WTC11 (cell line): ENCODE measurements around the gene DBN1. TPM values are rescaled to one million over a fixed set of nuclear protein-coding genes. Genes with fewer than 3 reads are reported as not detected.

Source experiments
- ATAC-seq: fragments of 200-7000 bp; cut with Tn5 transposase; 2 replicates; pipeline ENCODE4 v1.10.0; 2021; ENCODE audit warnings: mild to moderate bottlenecking, moderate library complexity
- CTCF ChIA-PET: fragments of 300-600 bp; sonication (Branson Sonifier 250); formaldehyde crosslinking; loops from one replicate; lab custom pipeline; 2021; ENCODE audit warnings: antibody characterized with exemption; lab: Charles Lee
- POLR2A ChIA-PET: fragments of 350-600 bp; sonication (Branson Sonifier 250); formaldehyde crosslinking; loops from one replicate; lab custom pipeline; 2021; ENCODE audit warnings: antibody characterized with exemption; lab: Charles Lee
- DNase-seq: peaks from one replicate; pipeline ENCODE4 v3.0.0; 2021; ENCODE audit warnings: low spot score
- H3K27ac Mint-ChIP-seq: 2 replicates; pipeline ENCODE4 v1.8.0; 2021; ENCODE audit warnings: mixed read lengths
- H3K27me3 Mint-ChIP-seq: 2 replicates; pipeline ENCODE4 v1.8.0; 2021; ENCODE audit warnings: low read depth, mild to moderate bottlenecking, moderate library complexity, mixed read lengths
- H3K36me3 Mint-ChIP-seq: 2 replicates; pipeline ENCODE4 v1.8.0; 2021; ENCODE audit warnings: mixed read lengths
- H3K4me1 Mint-ChIP-seq: 2 replicates; pipeline ENCODE4 v1.8.0; 2022; ENCODE audit warnings: mixed read lengths
- H3K4me3 Mint-ChIP-seq: 2 replicates; pipeline ENCODE4 v1.8.0; 2021; ENCODE audit warnings: mild to moderate bottlenecking, moderate library complexity, mixed read lengths
- H3K9me3 Mint-ChIP-seq: 2 replicates; pipeline ENCODE4 v1.8.0; 2021; ENCODE audit warnings: mixed read lengths
- AR ChIP-seq: fragments of 250-450 bp; sonication (Bioruptor Pico); IDR thresholded peaks from 2 replicates; pipeline ENCODE4 v1.9.0; 2021; ENCODE audit warnings: mild to moderate bottlenecking
- EMX1 ChIP-seq: fragments of 250-450 bp; sonication (Bioruptor Pico); IDR thresholded peaks from 2 replicates; pipeline ENCODE4 v1.8.0; 2021; ENCODE audit warnings: mild to moderate bottlenecking
- FOXK1 ChIP-seq: sonication (generic); formaldehyde crosslinking; IDR thresholded peaks from 2 replicates; pipeline ENCODE4 v1.8.0; 2022; ENCODE audit warnings: mild to moderate bottlenecking, moderate library complexity, missing genetic modification reagents
- FOXP1 ChIP-seq: sonication (generic); formaldehyde crosslinking; IDR thresholded peaks from 2 replicates; pipeline ENCODE4 v1.8.0; 2022; ENCODE audit warnings: missing genetic modification reagents, mild to moderate bottlenecking, moderate library complexity, borderline replicate concordance
- GTF2I ChIP-seq: fragments of 250-450 bp; sonication (Bioruptor Pico); conservative IDR thresholded peaks from 2 replicates; pipeline ENCODE4 v1.4.0; 2021; ENCODE audit warnings: mild to moderate bottlenecking
- JAZF1 ChIP-seq: fragments of 250-450 bp; sonication (Bioruptor Pico); IDR thresholded peaks from 2 replicates; pipeline ENCODE4 v1.9.0; 2021; ENCODE audit warnings: moderate library complexity, mild to moderate bottlenecking, inconsistent platforms
- KAT7 ChIP-seq: sonication (generic); formaldehyde crosslinking; IDR thresholded peaks from 2 replicates; pipeline ENCODE4 v1.8.1; 2023; ENCODE audit warnings: missing genetic modification reagents, mild to moderate bottlenecking, borderline replicate concordance
- NFATC4 ChIP-seq: fragments of 250-450 bp; sonication (Bioruptor Pico); IDR thresholded peaks from 2 replicates; pipeline ENCODE4 v1.9.0; 2021; ENCODE audit warnings: mild to moderate bottlenecking
- PRRX2 ChIP-seq: fragments of 250-450 bp; sonication (Bioruptor Pico); IDR thresholded peaks from 2 replicates; pipeline ENCODE4 v1.8.0; 2021; ENCODE audit warnings: mild to moderate bottlenecking
- RORB ChIP-seq: fragments of 250-450 bp; sonication (Bioruptor Pico); IDR thresholded peaks from 2 replicates; pipeline ENCODE4 v1.9.0; 2021; ENCODE audit warnings: mild to moderate bottlenecking
- SOX15 ChIP-seq: fragments of 250-450 bp; sonication (Bioruptor Pico); IDR thresholded peaks from 2 replicates; pipeline ENCODE4 v1.9.0; 2021; ENCODE audit warnings: mild to moderate bottlenecking
- ZNF317 ChIP-seq: sonication (generic); formaldehyde crosslinking; IDR thresholded peaks from 2 replicates; pipeline ENCODE4 v1.8.1; 2023; ENCODE audit warnings: low read depth, mild to moderate bottlenecking, moderate library complexity, missing genetic modification reagents, borderline replicate concordance
- ZNF423 ChIP-seq: fragments of 250-450 bp; sonication (Bioruptor Pico); IDR thresholded peaks from 2 replicates; pipeline ENCODE4 v2.1.2; 2022; ENCODE audit warnings: mild to moderate bottlenecking, moderate library complexity
- ZNF671 ChIP-seq: fragments of 250-450 bp; sonication (Bioruptor Pico); IDR thresholded peaks from 2 replicates; pipeline ENCODE4 v1.8.0; 2021; ENCODE audit warnings: mild to moderate bottlenecking
- total RNA-seq: library from RNA; stranded (reverse); gene quantifications from 3 replicates; pipeline ENCODE4 v1.2.3, GENCODE V29; 2021
- TF ChIP-seq, protein P1 (sequence below): sonication (generic); formaldehyde crosslinking; conservative IDR thresholded peaks from 2 replicates; pipeline ENCODE4 v1.8.1; 2023; ENCODE audit warnings: mild to moderate bottlenecking, low read depth, missing genetic modification reagents, moderate library complexity
- TF ChIP-seq, protein P2 (sequence below): sonication (generic); formaldehyde crosslinking; IDR thresholded peaks from 2 replicates; pipeline ENCODE4 v1.8.1; 2023; ENCODE audit warnings: mild to moderate bottlenecking, moderate library complexity, missing genetic modification reagents
- TF ChIP-seq, protein P3 (sequence below): fragments of 250-450 bp; sonication (Bioruptor Pico); IDR thresholded peaks from 2 replicates; pipeline ENCODE4 v1.8.0; 2021; ENCODE audit warnings: mild to moderate bottlenecking

The DBN1 gene
- total RNA-seq, 1 experiment from 2014 or later = 288 TPM

- TF ChIP-seq, protein P1, sequence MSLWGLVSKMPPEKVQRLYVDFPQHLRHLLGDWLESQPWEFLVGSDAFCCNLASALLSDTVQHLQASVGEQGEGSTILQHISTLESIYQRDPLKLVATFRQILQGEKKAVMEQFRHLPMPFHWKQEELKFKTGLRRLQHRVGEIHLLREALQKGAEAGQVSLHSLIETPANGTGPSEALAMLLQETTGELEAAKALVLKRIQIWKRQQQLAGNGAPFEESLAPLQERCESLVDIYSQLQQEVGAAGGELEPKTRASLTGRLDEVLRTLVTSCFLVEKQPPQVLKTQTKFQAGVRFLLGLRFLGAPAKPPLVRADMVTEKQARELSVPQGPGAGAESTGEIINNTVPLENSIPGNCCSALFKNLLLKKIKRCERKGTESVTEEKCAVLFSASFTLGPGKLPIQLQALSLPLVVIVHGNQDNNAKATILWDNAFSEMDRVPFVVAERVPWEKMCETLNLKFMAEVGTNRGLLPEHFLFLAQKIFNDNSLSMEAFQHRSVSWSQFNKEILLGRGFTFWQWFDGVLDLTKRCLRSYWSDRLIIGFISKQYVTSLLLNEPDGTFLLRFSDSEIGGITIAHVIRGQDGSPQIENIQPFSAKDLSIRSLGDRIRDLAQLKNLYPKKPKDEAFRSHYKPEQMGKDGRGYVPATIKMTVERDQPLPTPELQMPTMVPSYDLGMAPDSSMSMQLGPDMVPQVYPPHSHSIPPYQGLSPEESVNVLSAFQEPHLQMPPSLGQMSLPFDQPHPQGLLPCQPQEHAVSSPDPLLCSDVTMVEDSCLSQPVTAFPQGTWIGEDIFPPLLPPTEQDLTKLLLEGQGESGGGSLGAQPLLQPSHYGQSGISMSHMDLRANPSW (CRISPR knock-in tag) = no peak
- TF ChIP-seq, protein P2, sequence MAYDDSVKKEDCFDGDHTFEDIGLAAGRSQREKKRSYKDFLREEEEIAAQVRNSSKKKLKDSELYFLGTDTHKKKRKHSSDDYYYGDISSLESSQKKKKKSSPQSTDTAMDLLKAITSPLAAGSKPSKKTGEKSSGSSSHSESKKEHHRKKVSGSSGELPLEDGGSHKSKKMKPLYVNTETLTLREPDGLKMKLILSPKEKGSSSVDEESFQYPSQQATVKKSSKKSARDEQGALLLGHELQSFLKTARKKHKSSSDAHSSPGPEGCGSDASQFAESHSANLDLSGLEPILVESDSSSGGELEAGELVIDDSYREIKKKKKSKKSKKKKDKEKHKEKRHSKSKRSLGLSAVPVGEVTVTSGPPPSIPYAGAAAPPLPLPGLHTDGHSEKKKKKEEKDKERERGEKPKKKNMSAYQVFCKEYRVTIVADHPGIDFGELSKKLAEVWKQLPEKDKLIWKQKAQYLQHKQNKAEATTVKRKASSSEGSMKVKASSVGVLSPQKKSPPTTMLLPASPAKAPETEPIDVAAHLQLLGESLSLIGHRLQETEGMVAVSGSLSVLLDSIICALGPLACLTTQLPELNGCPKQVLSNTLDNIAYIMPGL = peak; percentile 29; the same call in 1 of the 2 replicates
- TF ChIP-seq ZNF317 (CRISPR knock-in tag) (no peak), RORB (CRISPR knock-in tag) (no peak), JAZF1 (CRISPR knock-in tag) (no peak), ZNF671 (0 out of 2 replicates have a peak, but pooled peaks have one; percentile 54), GTF2I (CRISPR knock-in tag) (peak; percentile 98), ZNF423 (CRISPR knock-in tag) (peak; percentile 52; the same call in 1 of the 2 replicates), FOXP1 (no peak), KAT7 (no peak), AR (peak; percentile 84; the same call in 1 of the 2 replicates)
- TF ChIP-seq, protein P3, sequence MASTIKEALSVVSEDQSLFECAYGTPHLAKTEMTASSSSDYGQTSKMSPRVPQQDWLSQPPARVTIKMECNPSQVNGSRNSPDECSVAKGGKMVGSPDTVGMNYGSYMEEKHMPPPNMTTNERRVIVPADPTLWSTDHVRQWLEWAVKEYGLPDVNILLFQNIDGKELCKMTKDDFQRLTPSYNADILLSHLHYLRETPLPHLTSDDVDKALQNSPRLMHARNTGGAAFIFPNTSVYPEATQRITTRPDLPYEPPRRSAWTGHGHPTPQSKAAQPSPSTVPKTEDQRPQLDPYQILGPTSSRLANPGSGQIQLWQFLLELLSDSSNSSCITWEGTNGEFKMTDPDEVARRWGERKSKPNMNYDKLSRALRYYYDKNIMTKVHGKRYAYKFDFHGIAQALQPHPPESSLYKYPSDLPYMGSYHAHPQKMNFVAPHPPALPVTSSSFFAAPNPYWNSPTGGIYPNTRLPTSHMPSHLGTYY = no peak
Observed at GRCh38 chr5:177497292-177498012, 24.0 kb upstream of the DBN1 start, which contains the start of gene PDLIM7 (continued).

GRCh38 chr5:177496727-177497291 lies 23.4 kb upstream of the DBN1 start:
- CTCF ChIA-PET = interaction anchor here (0.6 to 11.2 kb wide), 24 partner anchors 8 to 491 kb away, joined by 3 to 230 read pairs (median 5); partner anchors contain the start of genes DBN1, DDX41, DOK3 and GRK6
- ATAC-seq = peak; percentile 50
- Mint-ChIP-seq H3K27ac (peak overlapping the region; percentile 92; the same call in 1 of the 2 replicates), H3K27me3 (peaks cover 31% of the 10 kb centered on the region), H3K9me3 (no peaks in the 10 kb centered on the region), H3K4me1 (peaks cover 37% of the 10 kb centered on the region), H3K4me3 (peak overlapping the region; percentile 75), H3K36me3 (peaks cover 12% of the 10 kb centered on the region)
- DNase-seq = peak; percentile 88
- POLR2A ChIA-PET = interaction anchor here (0.6 to 3.9 kb wide), 18 partner anchors 8 to 194 kb away, joined by 3 to 53 read pairs (median 5); partner anchors contain the start of genes DBN1, DDX41, DOK3 and GRK6
- TF ChIP-seq PRRX2 (CRISPR knock-in tag) (peak; percentile 57; the same call in 1 of the 2 replicates), SOX15 (CRISPR knock-in tag) (no peak), FOXK1 (no peak), ZNF423 (CRISPR knock-in tag) (peak; percentile 83), EMX1 (CRISPR knock-in tag) (peak; percentile 89), NFATC4 (CRISPR knock-in tag) (peak; percentile 84)
- TF ChIP-seq, protein P3 = peak; percentile 84; the same call in 1 of the 2 replicates
